Spleen (tissue), 7 donors: ENCODE data around the gene PPP2R1B.

Experiments used
- CTCF ChIP-seq, 11 experiments: fragments of 200-600 bp in 7 of 11; fragments of 450-650 bp in 4 of 11; sonication (generic) in 4 of 11; IDR thresholded peaks in 8 of 11; conservative IDR thresholded peaks in 3 of 11; 1 replicate in 7 of 11; 2 replicates in 4 of 11; pipeline versions ENCODE4 v1.4.0 to v1.8.0; 2016 to 2021; ENCODE audit warnings: antibody characterized with exemption in 11 of 11, inconsistent platforms in 4 of 11, mild to moderate bottlenecking in 1 of 11
- POLR2A ChIP-seq, 3 donors: fragments of 450-650 bp; IDR thresholded peaks; one replicate each; pipeline ENCODE4 v1.5.1; 2017; ENCODE audit warnings: antibody characterized with exemption in 3 of 3, mild to moderate bottlenecking in 1 of 3
- POLR2AphosphoS5 ChIP-seq, 3 donors: sonication (generic); formaldehyde crosslinking; IDR thresholded peaks; one replicate each; pipeline ENCODE4 v1.5.1; 2017; ENCODE audit warnings: antibody characterized with exemption in 3 of 3
- donor health status: DM: no; HTN: no; CAD: no; lungs with moderate emphysema.
- donor health status: DM: no; HTN: no; CAD: no.
- donor health status: DM: no; HTN: no; CAD: no.

GRCh38 chr11:111697933-111698371 lies 68.2 kb downstream of the PPP2R1B start:
- no peak for TF ChIP-seq CTCF (IDR thresholded peaks at IDR 0.05 in 8 of 11, conservative IDR thresholded peaks at IDR 0.05 in 3 of 11)
- TF ChIP-seq POLR2AphosphoS5 (IDR thresholded peaks at IDR 0.05): no peak
- no peak for TF ChIP-seq POLR2A (IDR thresholded peaks at IDR 0.05)
